ENCODE results near the gene SASS6.
A peak's percentile ranks its signal among the peaks of the same experiment; 100 is the strongest.
"Not testable (repeated sequence)": the region's sequence is repeated elsewhere in the genome, so short reads cannot be mapped to it uniquely, and the experiment has no call there.

SASS6 gene

GRCh38 chr1:100047235-100047708 lies 85.5 kb downstream of the SASS6 start:
- not testable (repeated sequence) for DNase-seq (ENCODE audit: low read depth)

- DNase-seq (ENCODE audit: low read depth) = no peak
Observed at GRCh38 chr1:100045206-100045605, 87.5 kb downstream of the SASS6 start.

DNA sequence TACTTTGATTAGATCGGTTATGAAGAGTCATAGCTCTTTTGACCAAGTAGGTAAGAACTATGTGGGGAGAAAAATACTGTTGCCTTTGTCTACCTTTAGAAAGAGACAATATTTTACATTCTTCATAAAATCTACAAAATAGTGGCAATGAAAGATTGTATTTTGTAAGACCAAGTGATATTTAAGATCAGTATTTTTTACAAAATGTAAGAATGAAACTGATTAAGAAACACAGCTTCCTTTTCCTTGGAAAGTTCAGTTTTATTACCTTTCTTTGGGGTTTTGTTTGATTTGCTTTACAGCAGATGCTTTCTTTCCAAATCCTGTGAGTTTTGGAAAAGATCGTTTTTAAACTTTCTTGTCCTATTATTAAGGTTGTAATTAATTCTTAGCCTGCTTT lies 93.1 kb downstream of the SASS6 start:
- DNase-seq (ENCODE audit: low read depth) = no peak

GRCh38 chr1:100038660-100039287 lies 94.0 kb downstream of the SASS6 start:
- peak; percentile 51 for DNase-seq (ENCODE audit: low read depth)

- DNase-seq (ENCODE audit: low read depth) = peak; percentile 55
Observed at GRCh38 chr1:100037927-100038659, 94.6 kb downstream of the SASS6 start.

DNA sequence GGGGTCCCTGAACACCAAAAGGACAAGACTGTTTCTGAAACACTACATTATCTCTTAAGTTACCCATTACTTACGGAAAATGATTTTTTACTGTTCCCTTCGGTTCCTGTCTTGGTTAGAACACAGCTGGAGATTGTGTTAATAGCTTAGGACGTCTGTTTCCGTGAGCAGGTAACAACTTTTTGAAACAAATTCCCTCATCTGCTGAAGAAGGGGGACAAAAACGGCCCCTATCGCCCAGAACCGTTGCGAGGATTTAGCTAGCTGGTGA lies 95.1 kb downstream of the SASS6 start:
- DNase-seq (ENCODE audit: low read depth) = no peak

DNA sequence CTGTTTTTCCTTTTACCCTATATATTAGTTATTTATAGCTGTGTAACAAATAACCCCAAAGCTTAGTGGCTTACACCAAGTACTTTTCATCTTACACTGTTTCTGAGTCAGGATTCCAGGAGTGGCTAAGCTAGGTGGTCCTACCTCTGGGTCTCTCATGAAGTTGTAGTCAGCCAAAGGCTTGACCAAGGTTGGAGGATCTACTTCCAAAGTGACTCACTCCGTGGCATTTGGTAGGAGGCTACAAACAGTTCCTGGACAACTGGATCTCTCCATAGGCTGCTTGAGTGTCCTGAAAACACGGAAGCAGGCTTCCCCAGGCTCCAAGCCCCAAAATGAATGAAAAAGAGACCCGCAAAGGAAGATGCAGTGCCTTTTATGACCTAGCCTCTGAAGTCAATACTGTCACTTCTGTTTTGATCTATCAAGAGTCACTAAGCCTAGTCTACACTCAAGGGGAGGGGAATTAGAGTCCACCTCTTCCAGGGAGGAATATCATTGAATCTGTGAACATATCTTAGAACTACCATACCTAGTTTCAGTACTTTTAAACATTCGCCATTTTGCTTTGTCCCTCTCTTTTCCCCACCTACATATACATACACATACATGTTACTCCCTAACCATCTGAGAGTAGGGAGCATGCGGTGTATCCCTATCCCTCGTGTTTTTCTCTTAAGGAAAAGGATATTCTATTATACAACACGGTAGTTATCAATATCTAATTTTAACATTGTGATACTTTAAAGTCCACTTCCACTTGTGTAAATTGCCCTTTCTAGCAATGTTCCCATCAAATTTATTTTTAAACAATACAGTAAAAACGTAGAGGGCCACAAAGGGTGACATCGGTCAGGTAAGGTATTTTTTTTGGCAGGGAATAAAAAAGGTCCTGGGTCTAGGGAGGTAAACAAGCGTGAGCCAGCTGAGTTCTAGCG lies 95.7 kb downstream of the SASS6 start:
- DNase-seq (ENCODE audit: low read depth) = peak; percentile 15

- no peak for DNase-seq (ENCODE audit: low read depth)
Observed at GRCh38 chr1:100035214-100035613, 97.5 kb downstream of the SASS6 start.

GRCh38 chr1:100034470-100034869 lies 98.3 kb downstream of the SASS6 start:
- DNase-seq (ENCODE audit: low read depth) = no peak
